Left ventricle myocardium inferior (tissue), 1 donor: ENCODE data around the gene MYOCD. TPM values are rescaled to one million over a fixed set of nuclear protein-coding genes. Genes with fewer than 3 reads are reported as not detected.

Experiments used
- DNase-seq: peaks from one replicate; pipeline ENCODE4 v3.0.0-alpha.2; 2020
- H3K27ac ChIP-seq: fragments of 200-600 bp; replicated peaks from 2 replicates; pipeline ENCODE4 v1.8.0; 2021
- H3K27me3 ChIP-seq: fragments of 200-600 bp; 2 replicates; pipeline ENCODE4 v1.8.0; 2021; ENCODE audit warnings: low read depth
- H3K36me3 ChIP-seq: fragments of 200-600 bp; 2 replicates; pipeline ENCODE4 v1.8.0; 2021
- H3K4me1 ChIP-seq: fragments of 200-600 bp; 2 replicates; pipeline ENCODE4 v1.8.0; 2021
- H3K4me3 ChIP-seq: fragments of 200-600 bp; 2 replicates; pipeline ENCODE4 v1.8.0; 2021; ENCODE audit warnings: mild to moderate bottlenecking, moderate library complexity
- H3K9me3 ChIP-seq: fragments of 200-600 bp; replicated peaks from 2 replicates; pipeline ENCODE4 v1.8.0; 2021
- CTCF ChIP-seq: fragments of 200-600 bp; IDR thresholded peaks from 2 replicates; pipeline ENCODE4 v1.8.0; 2021; ENCODE audit warnings: antibody characterized with exemption, mild to moderate bottlenecking, borderline replicate concordance
- intact Hi-C: fragments of 100-400 bp; cut with micrococcal nuclease; formaldehyde crosslinking; loops from one replicate; pipeline ENCODE4 v1.11.0; 2022
- total RNA-seq: library from RNA; stranded (reverse); fragmentation: NEBNext Ultra II Directional; extraction: Animal tissue kit (Norgen Biotek cat#: 25700); gene quantifications from one replicate; pipeline ENCODE4 v1.2.1, GENCODE V29; 2021
- donor health status: DM: no; HTN: yes; CAD: no; lungs with severe emphysema.

Gene MYOCD
- total RNA-seq, 1 donor from 2014 or later, result 57.3 TPM

DNA sequence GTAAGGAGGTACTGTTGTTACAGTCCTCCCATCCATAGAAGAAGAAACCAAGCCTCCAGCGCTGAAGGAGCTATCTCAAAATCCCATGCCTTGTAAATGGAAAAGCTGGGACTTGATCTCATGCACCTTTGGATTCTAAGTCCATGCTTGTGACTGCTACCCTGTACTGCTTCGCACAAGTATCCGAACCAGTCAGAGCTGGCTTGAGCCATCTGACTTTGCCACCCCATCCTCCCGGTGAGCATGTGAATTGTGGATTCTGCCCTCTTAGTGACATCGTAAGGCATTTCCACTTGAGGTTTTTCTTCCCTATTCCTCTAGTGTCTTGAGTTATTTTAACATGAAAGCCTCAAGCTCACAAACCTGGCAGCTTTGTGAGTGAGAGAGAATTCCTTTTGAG, 15.3 kb downstream of the MYOCD start:
- Histone ChIP-seq H3K4me3 (peak overlapping the region; percentile 46), H3K27ac (peak overlapping the region; percentile 76)
- intact Hi-C loops, result no loop called here

GRCh38 chr17:12683299-12683698, 17.6 kb downstream of the MYOCD start:
- Histone ChIP-seq H3K36me3 (no peaks in the 10 kb centered on the region), H3K27me3 (no peaks in the 10 kb centered on the region), H3K4me3 (no peak overlapping the region), H3K27ac (peak overlapping the region; percentile 76), H3K9me3 (no peaks in the 10 kb centered on the region), H3K4me1 (peaks cover 84% of the 10 kb centered on the region)
- DNase-seq, result peak; percentile 34
- TF ChIP-seq CTCF, result no peak
- intact Hi-C loops, result no loop called here

More for the DNA sequence above, 15.3 kb downstream of the MYOCD start:
- TF ChIP-seq CTCF, result no peak
- peaks cover 92% of the 10 kb centered on the region for H3K4me1 ChIP-seq
- DNase-seq, result no peak
- no peaks in the 10 kb centered on the region for H3K9me3 ChIP-seq
- H3K27me3 ChIP-seq, result no peaks in the 10 kb centered on the region
- H3K36me3 ChIP-seq, result no peaks in the 10 kb centered on the region

- no peaks in the 10 kb centered on the region for H3K9me3 ChIP-seq
- H3K4me3 ChIP-seq, result no peak overlapping the region
- no peaks in the 10 kb centered on the region for H3K27me3 ChIP-seq
- peak overlapping the region; percentile 76 for H3K27ac ChIP-seq
- no peak for TF ChIP-seq CTCF
- peaks cover 66% of the 10 kb centered on the region for H3K4me1 ChIP-seq
- intact Hi-C loops, result no loop called here
- H3K36me3 ChIP-seq, result no peaks in the 10 kb centered on the region
- DNase-seq, result no peak
These were observed 20.8 kb downstream of the MYOCD start for GRCh38 chr17:12686486-12686885.

- intact Hi-C loops, result no loop called here
- no peak overlapping the region for H3K27ac ChIP-seq
- no peak for TF ChIP-seq CTCF
These were observed 22.7 kb downstream of the MYOCD start for GRCh38 chr17:12688382-12688781.

DNA sequence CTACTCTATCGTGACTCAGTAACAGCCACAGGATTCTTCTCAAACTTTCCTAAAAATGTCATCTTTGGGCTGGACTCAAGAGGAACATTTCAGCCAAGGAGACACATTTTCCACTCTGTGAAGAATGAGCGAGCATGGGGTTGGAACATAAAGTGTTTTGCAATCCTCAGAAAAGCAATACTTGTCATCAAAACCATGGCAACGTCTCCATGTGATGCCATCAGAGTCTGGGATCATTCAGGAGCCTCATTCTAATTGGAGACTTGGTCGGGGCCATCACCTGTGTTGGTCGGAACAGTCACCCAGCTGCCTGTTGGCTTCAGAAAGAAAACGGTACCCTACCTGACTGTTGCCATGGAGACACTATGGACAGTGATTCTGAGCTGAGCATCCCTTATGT, 25.5 kb downstream of the MYOCD start:
- Histone ChIP-seq H3K36me3 (no peaks in the 10 kb centered on the region), H3K27me3 (no peaks in the 10 kb centered on the region), H3K9me3 (no peaks in the 10 kb centered on the region), H3K4me1 (peaks cover 31% of the 10 kb centered on the region), H3K27ac (peak overlapping the region; percentile 35), H3K4me3 (no peak overlapping the region)
- no peak for DNase-seq
- no peak for TF ChIP-seq CTCF
- intact Hi-C loops, result no loop called here

More at GRCh38 chr17:12688382-12688781, 22.7 kb downstream of the MYOCD start:
- no peak overlapping the region for H3K4me3 ChIP-seq
- no peaks in the 10 kb centered on the region for H3K27me3 ChIP-seq
- H3K4me1 ChIP-seq, result peaks cover 52% of the 10 kb centered on the region
- no peaks in the 10 kb centered on the region for H3K36me3 ChIP-seq
- no peaks in the 10 kb centered on the region for H3K9me3 ChIP-seq
- no peak for DNase-seq

DNA sequence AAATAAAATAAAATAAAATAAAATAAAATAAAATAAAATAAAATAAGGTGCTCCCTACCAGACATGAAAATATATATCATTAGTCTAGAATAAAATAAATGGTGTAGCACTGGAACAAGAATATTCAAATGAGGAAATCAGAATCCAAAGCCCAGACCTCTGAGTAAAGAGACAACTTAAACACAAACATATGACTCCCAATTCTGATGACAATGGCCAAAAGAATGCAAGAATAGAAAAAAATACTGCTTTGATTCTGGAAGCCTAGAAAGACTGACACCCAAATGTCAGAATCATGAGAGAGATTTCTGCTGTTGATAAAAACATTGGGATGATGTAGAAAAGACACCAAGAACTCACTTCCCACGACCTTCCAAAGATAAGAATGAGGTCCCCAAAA, 27.9 kb downstream of the MYOCD start:
- Histone ChIP-seq H3K4me1 (peaks cover 23% of the 10 kb centered on the region), H3K4me3 (no peak overlapping the region), H3K9me3 (no peaks in the 10 kb centered on the region), H3K27ac (no peak overlapping the region), H3K27me3 (no peaks in the 10 kb centered on the region), H3K36me3 (no peaks in the 10 kb centered on the region)
- TF ChIP-seq CTCF, result no peak
- no peak for DNase-seq
- intact Hi-C loops, result no loop called here
